Activated CD4-positive, alpha-beta T cell treated with anti-CD3 and anti-CD28 coated beads for 4 hours (primary cell): ENCODE data around the gene PIP4K2A.
"Not testable (repeated sequence)": the region's sequence is repeated elsewhere in the genome, so short reads cannot be mapped to it uniquely, and the experiment has no call there.

Source experiments
- DNase-seq, 2 donors: peaks; one replicate each; pipeline ENCODE4 v3.0.0-alpha.2; 2020

PIP4K2A gene

DNA sequence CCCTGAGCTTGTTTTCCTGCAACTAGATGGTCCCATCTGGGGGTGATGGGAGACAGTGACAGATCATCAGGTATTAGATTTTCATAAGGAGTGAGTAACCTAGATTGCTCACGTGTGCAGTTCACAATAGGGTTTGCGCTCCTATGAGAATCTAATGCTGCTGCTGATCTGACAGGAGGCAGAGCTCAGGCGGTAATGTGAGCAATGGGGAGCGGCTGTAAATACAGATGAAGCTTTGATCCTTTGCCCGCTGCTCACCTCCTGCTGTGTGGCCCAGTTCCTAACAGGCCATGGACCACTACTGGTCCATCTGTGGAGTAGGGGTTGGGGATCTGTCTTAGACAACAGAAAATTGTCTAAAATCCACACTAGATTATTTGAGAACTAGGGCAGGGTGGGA is 22.3 kb downstream of the PIP4K2A start:
- DNase-seq, result not testable (repeated sequence)

DNA sequence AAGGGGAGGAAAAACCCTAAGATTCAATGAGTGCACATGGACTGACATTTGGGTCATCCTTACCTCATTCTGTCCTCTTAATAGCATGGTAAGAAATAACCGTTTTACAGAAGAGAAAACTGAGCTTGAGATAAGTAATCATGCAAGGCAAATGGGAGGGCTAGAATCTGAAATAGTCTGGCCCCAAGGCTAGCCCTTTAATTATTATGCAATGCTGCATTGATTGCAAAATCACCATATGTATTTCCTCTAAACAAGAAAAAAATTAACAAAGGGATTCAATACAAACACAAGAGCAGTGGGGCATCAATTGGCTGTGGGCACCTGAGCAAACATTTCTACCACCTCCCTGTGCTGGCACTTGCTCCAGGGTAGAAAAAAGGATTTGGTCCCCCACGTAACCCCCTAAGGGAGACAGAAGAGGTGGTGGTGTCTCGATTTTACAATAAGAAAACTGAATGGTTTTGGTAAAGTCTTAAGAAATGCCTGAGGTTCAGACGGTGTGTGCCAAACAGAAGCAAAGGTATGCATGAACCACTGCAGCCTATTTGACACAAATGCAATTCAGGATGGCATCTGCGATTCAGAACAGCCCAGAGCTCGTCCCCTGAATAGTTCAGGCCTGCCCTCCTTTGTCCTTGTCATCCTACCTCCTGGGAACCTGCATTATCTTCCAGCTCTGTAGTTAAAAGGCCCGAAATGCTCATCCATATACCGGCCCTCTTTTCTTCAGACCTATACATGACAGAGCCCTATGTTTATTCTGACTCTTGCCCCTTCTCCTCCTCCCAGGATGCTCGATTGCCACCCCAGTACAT is 23.6 kb downstream of the PIP4K2A start:
- DNase-seq, result no peak

DNA sequence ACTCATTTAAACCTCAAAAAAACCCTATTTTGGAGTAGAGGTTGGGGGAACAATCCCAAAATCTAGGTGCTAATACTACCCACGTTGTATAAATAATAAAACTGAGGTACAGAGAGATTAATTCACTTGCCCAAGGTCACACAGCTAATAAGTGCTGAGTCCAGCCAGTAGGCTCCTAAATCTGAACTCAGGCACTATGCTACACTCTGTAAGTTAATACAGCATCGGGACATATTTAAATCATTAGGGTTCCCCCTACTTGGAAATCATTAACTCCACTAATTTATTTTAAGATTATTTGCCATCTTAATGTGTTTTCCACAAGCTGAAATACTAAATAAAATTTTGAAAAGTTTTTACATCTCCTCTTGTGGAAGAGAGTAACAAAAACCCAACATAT is 24.2 kb downstream of the PIP4K2A start:
- DNase-seq, result no peak

DNA sequence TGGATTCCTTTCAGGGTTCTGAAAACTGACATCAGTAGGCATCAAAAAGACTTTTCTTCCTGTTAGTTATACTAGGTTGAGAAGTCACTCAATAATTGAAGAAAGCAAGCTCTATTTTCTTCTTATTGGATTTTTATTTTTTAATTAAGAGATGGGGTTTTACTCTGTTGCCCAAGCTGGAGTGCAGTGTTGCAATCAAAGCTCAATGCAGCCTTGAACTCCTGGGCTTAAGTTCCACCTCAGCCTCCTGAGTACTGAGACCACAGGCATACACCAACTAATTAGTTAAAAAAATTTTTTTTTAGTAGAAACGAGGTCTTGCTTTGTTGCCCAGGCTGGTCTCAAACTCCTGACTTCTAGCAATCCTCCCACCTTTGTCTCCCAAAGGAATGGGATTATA is 28.0 kb downstream of the PIP4K2A start:
- DNase-seq, result no peak

DNA sequence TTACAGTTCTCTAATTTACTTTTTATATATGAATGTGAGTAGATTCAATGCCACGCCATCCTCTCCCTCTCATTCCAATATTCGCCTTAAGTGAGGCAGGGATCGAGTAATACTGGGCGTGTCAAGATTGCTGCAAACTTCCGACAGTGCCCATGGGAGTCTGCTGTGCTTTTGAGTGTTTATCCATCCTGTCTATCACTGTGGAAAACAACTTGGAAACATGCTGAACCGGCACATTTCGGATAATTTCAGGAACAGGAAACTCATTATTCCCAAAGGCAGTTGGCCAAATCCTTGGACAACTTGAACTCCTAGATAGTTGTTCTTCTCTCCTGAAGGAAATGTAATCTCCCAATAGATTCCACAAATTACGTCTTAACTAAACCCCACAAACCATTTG is 28.5 kb downstream of the PIP4K2A start:
- DNase-seq, result no peak

- no peak for DNase-seq
Observed at GRCh38 chr10:22684699-22685098, 29.7 kb downstream of the PIP4K2A start.

GRCh38 chr10:22683140-22683389 is 31.3 kb downstream of the PIP4K2A start:
- DNase-seq, result no peak

- peak; percentile 38 to 50 for DNase-seq
Observed at GRCh38 chr10:22682237-22683139, 31.9 kb downstream of the PIP4K2A start.

DNA sequence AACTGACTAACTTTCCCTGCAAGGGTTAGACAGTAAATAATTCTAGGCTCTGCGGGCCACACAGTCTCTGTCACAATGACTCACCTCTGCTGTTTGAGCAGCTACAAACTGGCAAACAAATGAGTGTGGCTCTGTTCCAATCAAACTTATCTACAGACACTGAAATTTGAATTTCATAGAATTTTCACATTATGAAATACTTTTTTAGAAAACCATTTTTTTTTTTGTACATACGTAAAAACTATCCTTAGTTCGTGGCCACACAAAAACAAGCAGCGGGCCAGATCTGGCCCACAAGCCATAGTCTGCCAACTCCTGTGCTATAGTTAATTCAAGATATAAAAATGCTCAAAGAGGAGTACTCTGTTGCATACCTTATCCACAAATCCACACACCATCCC is 32.6 kb downstream of the PIP4K2A start:
- peak; percentile 50 to 56 for DNase-seq

DNA sequence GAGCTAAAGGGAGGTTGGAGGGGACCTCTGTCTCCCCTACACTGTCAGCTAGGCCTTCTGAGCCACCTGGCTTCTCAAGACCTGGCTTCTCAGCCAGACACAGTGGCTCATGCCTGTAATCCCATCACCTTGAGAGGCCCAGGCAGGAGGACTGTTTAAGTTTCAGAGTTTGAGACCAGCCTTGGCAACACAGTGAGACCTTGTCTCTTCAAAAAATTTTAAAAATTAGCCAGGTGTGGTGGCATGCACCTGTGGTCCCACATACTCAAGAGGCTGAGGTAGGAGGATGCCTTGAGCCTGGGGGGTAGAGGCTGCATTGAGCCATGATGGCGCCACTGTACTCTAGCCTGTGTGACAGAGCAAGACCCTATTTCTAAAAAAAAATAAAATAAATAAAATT is 33.1 kb downstream of the PIP4K2A start:
- no peak for DNase-seq

DNA sequence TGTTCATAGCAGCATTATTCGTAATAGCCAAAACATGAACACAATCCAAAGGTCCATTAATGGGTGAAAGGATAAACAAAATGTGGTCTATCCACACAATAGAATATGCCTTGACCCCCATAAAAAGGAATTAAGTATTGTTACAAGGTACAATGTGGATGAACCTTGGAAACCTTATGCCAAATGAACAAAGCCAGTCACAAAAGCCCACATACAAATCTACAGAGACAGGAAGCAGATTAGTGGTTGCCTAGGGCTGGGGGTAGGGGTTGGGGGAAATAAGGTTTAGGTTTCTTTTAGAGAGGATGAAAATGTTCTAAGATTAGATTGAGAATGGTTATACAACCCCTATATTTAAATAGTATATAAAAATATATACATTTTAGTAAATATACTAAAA is 34.8 kb downstream of the PIP4K2A start:
- DNase-seq, result no peak

DNA sequence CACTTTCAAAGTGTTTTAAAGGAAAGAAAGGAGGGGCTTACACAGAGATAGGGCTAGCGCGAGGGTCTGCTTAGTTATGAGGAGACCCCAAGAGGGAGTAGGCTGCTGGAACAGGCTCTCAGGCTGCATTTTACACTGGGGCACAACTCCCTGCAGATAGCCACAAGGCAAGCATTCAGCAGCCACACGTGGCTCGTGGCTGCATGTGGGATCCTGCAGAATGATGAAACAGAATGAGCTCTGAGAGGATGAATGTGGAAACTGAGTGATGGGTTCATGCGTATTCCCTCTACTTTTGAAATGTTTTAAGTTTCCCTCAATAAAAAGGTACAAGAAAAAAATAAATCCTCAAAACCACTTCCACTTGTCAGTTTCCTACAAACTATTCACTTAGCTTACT is 37.0 kb downstream of the PIP4K2A start:
- DNase-seq, result no peak

DNA sequence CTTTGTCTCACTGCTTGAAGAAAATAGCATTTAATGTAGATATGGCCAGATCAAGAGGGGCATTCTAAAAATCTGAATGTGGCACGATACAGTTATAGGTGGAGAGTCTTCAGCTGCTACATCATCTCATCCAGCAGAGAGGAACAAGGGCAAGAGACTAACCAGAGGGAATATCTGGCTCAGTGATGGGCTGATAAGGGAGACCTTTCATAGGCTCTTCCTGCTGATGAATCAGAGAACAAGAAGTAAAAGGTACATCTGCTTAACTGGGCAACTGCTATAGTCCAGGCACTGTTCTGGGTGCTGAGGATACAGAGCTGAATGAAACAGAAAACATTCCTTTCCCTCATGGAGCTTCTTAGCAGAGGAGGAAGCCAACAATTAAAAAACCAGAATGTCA is 37.9 kb downstream of the PIP4K2A start:
- DNase-seq, result no peak

DNA sequence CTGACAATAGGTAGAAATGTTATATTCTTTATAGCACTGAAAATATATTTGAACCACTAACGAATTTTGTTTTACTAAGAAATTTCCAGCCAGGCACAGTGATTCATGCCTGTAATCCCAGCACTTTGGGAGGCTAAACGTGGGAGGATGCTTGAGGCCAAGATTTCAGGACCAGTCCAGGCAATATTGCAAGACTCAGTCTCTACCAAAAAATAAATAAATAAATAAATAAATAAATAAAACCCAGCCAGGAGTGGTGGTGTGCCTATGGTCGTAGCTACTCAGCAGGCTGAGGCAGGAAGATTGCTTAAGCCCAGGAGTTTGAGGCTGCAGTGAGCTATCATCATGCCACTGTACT is 39.8 kb downstream of the PIP4K2A start:
- no peak for DNase-seq

DNA sequence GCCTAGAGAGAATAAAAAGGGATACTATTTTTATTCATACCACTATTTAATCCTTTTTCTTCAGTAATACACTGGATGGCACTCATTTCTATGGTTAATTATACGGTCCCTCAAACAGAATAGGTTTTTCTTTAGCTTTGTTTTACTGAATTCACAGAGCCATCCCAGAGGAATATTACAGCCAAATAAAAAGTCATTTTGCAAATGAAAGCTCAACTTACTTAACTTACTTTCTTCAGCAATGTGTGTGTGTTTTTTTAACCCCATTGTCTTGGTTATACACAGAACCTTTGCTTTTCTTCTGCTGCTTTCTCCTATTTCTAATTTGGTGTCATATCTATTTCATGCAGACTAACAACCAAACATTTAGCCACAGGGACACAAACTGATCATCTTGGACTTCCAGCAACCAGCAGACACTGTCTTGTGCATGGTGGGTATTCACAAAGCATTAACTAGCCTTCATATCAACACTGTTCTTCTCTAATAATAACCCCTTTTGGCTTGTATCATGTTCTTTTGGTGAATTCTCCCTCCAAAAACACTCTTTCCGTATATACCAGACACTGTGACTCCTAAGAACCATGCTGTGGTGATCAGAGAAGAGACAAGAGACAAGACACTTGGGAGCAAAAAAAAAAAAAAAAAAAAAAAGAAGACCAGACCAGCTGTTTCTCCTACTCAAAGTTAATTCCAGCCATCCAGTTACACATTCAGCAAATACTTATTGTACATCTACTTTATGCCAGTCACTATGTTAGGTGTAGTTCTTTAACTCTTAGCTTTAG is 40.4 kb downstream of the PIP4K2A start:
- DNase-seq, result no peak

DNA sequence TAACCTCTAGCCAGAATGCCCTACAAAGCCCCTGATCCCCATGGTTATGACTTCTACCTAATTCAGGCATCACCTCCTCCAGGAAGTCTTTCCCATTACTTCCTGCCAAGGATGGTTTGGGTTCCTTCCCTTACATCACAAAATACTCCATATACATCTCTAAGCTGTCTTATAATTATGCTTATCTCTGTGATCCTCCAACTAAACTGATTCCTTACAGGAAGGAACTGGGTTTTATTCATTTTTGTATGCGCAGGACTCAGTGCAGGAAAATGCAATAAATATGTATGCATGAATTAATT is 41.3 kb downstream of the PIP4K2A start:
- DNase-seq, result no peak

DNA sequence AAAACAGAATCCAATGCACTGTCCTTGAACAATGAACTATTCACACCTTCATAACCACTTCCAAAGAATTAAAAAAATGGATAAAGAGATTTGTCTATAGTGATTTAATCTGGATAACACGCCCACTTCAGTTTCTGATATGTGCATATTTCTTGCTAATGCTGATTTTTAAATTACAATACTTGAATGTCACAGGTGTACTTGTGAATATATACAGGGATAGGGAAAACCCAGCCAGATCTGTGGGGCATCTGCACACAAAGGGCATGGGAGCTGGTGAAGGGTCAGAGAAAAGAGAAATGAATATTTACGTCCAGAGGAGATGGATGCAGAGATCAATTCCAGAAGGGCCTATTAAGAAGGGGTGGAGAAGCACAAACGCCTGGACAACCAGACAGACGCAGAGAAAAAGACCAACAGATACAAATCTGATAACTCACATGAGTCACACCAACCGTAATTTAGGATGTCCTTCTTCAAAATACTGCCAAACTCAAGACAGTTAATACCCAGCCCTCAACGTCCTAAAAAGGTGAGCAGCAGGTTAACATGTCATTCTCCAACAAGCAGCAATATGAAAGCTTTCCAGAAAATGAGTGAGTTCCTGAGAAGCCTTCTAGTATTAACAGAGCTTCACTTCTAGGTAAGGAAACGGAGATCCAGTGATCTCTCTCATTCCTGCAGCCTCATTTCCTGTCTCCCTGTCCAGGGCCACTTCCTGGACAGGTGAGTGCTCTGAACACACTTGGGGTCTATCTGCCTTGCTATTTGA is 41.9 kb downstream of the PIP4K2A start:
- no peak for DNase-seq

- no peak for DNase-seq
Observed at GRCh38 chr10:22670788-22671187, 43.6 kb downstream of the PIP4K2A start.

DNA sequence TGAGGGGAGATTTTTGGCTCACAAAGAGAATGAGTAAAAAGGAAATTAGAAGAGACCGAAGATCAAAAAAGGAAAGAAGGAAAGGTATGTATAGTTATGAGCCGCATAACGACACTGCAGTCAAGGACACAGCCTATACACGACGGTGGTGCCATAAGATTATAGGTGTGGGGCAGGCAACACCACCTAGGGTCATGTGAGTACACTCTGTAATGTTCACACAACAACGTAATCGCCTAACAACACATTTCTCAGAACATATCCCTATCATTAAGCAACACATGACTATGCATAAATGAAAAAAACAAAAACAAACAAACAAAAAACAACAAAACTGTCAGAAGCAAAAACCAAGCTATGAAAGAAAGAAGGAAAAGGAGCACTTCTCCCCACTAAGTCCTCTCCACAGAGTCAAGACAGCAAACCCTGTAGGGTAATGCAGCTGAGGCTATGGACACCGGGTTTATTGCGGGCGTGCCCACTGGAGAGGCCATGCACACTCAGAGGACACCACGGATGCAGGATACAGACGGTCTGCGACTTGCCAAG is 45.1 kb downstream of the PIP4K2A start:
- DNase-seq, result no peak

GRCh38 chr10:22667093-22667480 is 47.3 kb downstream of the PIP4K2A start:
- no peak for DNase-seq

GRCh38 chr10:22666287-22667092 is 47.9 kb downstream of the PIP4K2A start:
- DNase-seq, result peak; percentile 56 to 59

- DNase-seq, result no peak
Observed at GRCh38 chr10:22665329-22665728, 49.0 kb downstream of the PIP4K2A start.
